HG03432 (cell line): ENCODE measurements around the gene LACC1.

ENCODE experiments used
- ATAC-seq: cut with Tn5 transposase; IDR thresholded peaks from one replicate; pipeline ENCODE4 v1.9.1; 2021; ENCODE audit warnings: mild to moderate bottlenecking, moderate library complexity; ENCODE audit not compliant: unreplicated experiment

Gene LACC1

GRCh38 chr13:43883631-43884030 lies 3.9 kb downstream of the LACC1 start:
- ATAC-seq, result no peak

- ATAC-seq, result no peak
These were observed 4.5 kb downstream of the LACC1 start for GRCh38 chr13:43884222-43884621.

GRCh38 chr13:43894438-43894837 lies 14.7 kb downstream of the LACC1 start:
- no peak for ATAC-seq

DNA sequence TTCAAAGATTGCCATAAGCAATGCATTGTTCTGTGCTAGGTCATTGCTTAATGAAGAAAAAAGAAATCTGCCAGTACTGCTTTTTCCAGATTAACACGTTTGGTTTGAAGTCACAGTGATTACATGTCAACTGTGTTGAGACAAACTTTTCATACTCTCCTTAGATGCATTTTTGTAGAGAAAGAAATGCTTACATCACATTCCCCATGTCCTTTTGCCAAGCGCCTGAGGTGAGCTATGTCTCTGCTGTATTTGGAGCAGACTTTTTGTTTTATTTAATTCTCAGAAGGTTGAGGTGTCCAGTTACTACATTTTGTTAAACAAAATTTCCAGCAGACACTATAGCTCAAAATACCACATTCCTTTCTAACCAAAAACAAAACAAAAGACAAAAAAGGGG lies 16.2 kb downstream of the LACC1 start:
- no peak for ATAC-seq

- no peak for ATAC-seq
These were observed 25.8 kb downstream of the LACC1 start for GRCh38 chr13:43905435-43906031.

DNA sequence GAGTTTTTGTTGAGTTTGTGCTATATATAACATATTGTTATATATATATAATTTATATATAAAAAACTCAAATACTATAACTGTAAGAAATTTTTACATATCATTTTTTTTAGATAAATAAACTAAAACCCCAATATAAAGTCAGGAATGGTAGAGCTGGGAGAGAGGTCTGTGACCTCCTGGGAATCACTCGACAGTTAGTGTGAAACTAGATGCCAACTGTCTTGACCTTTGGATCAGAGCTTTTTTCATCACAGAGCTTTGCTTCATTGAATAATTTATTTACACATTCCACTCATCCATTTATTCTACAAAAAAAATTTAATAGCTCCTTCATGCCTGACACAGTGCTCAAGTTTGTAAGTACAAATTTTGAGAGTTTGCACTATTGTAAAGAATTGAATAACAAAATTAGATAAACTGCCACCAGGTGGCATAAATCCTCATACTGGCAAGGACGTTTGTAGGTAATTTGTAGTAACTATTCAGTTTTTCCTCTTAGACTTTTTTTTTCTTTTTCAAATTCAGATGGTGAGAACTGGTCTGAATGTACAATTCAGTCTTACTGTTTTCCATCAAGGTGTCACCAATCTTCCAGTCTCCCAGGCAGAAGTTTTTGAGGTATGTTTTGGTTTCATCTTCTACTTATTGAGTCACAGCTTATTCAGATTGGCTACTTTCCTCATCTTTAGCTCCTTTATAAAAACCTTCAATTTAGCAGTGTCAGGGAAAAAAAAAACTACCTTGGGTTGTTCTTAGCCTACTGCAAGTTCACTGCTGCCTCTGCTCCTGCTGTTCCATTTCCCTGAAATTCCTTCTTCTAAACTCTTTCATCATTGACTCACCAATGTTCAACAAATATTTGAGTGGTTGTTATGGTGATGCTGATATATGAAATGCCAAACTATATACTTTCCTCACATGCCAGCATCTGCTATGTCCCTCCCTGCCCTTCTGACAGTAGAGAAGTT lies 28.7 kb downstream of the LACC1 start:
- no peak for ATAC-seq

DNA sequence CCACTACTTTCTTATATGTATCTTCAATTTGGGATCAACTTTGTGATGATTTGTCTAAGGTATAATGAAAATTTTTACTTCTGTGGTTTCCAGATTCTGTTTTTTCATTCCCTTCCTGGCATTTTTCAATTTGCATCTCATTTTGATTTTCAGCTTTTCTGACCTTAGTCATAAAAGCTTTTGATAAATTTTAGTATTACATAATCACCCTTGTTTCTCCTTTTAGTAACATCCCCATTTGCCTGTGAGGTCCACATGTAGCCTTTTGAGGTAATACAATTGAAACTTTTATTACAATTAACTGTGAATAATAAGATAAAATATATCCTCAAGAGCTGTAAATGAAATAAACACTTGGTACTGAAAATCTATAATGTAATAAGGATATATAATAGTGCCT lies 31.2 kb downstream of the LACC1 start:
- no peak for ATAC-seq

DNA sequence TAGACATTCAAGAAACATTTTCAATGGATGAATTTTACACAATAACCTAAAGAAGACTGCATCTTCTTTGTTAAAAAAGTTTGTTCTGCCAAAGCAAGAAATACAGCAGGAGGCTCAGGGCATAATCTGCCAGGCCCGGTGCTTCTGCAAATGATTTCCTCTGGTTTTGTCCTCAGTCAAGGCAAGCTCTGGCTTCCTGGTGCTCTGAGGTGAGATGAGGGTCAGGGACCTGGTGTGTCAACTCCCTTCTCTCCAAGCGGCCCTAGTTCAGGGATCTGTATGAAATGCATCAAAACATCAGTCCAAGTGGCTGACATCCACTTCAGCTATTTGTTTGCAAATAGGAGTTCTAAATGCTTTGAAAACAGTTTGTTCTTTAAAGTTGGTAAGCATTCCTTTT lies 31.6 kb downstream of the LACC1 start:
- ATAC-seq, result no peak

- no peak for ATAC-seq
These were observed 32.2 kb downstream of the LACC1 start for GRCh38 chr13:43911871-43912270.

DNA sequence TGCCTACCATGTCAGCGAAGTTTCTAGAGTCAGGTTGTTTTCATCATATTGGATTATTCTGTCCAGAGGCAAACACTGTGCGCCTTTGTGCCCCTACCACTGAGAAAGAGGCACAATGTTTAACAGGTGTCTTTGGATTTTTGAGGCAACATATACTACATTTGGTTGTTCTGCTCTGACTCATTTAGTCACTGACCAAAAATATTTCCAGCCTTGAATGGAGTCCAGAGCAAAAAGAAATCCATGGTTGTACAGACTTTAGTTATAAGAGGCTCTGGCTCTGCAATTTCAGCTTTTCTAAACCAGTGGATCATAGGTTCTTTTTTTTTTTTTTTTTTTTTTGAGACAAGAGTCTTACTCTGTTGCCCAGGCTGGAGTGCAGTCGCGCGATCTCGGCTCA lies 35.7 kb downstream of the LACC1 start:
- ATAC-seq, result no peak

DNA sequence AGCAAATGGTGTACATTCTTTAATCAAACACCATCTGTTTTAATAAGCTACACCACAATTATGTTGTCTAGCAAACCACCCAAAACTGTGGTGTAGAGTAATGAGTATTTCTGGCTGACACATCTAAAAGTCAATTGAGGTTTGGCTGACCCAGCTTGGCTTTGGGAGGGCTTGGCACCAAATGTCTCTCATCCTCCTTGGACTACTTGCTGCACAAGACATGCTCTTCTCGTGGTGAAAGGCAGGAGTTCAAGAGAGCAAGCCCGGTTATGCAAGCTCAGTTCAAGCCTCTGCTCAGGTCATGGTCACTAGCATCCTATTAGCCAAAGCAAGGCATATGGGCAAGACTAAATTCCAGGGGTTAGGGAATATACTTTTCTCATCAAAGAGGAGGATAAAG lies 37.1 kb downstream of the LACC1 start:
- ATAC-seq, result no peak

DNA sequence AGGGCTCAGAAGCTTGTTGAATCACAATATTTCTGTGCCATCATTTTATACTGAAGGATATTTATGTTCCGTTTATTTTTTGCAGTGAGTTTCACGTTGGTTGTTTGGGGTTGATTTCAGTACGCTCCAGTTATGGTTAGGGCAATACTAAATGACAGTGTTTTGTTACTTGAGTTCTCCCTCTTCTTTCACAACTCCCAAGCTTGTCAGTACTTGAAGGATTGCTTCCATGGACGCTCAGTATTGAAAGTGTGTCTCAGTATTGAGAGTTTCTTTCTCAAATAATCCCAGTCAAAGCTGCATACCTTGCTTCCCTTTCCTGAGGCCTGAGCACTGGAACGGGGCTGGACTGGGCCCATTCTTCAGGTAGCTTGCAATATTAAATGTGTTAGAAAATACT lies 38.9 kb downstream of the LACC1 start:
- ATAC-seq, result no peak

DNA sequence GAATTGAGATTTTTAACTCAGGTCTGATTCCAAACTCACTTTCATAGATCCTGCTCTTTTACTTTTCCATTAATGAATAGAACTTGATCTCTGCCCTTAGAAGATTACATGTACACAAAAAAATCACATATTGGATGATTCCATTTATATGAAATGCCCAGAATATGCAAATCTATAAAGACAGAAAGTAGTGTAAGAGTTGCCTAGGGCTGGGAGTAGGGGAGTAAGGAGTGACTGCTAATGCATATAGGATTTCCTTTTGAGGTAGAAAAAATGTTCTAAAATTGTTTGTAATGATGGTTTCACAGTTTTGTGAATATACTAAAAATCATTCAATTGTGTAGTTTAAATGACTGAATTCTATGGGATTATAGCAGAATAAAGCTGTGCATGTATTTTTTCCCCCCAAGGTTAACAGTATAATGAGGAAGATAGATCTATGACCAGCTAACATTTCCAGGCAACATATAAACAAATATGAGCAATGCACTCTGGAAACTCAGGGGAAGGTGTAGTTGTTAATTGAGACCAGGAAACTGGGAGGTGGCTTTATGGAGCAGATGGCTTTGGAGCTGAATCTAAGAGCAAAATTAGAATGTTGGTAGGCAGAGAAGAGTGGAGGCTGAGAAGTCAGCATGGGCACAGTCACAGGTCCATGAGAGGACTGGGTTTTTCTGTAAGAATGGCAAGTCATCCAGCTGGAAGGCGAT lies 41.4 kb downstream of the LACC1 start:
- ATAC-seq, result no peak

GRCh38 chr13:43924549-43925245 lies 45.0 kb downstream of the LACC1 start:
- peak; percentile 87 for ATAC-seq

GRCh38 chr13:43929947-43930346 lies 50.2 kb downstream of the LACC1 start:
- ATAC-seq, result no peak

DNA sequence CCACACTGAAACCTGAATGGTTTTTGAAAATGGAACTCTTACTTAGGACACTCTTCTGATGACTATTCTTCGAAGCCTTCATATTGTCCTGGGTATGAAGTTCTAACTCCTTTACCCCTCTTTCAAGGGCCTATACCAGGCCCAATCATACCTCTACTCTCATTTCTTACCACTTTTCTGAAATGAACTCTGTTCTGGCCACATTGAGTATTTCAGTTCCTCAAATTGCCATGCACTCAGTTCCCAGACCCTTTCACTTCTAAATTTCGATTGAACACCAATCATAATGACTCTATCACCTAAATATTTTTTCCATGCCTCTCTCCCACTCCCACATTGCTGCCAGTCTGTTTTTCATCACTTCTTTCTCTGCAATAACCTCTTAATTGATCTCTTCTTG lies 53.7 kb downstream of the LACC1 start:
- ATAC-seq, result peak; percentile 100

DNA sequence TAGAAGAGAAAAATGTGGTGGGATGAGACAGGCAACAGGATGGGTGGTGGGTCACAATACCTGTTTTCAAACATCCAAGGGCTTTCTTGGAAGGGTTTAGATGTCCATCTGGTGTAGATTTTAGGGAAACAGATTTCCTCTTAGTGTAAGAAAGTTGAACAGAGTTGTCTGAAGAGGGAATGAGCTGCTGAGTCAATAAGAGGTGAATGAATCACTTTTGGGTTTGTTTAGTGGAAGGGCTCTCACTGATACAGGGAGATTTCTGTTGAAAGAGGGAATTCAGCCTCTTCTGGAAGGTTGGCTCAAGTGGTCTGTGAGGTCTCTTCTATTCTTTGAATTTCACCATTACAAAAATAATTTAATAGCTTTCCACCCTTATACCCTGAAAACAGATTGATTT lies 54.6 kb downstream of the LACC1 start:
- ATAC-seq, result no peak

- ATAC-seq, result no peak
These were observed 56.2 kb downstream of the LACC1 start for GRCh38 chr13:43935878-43936277.

GRCh38 chr13:43936647-43937046 lies 56.9 kb downstream of the LACC1 start:
- no peak for ATAC-seq

DNA sequence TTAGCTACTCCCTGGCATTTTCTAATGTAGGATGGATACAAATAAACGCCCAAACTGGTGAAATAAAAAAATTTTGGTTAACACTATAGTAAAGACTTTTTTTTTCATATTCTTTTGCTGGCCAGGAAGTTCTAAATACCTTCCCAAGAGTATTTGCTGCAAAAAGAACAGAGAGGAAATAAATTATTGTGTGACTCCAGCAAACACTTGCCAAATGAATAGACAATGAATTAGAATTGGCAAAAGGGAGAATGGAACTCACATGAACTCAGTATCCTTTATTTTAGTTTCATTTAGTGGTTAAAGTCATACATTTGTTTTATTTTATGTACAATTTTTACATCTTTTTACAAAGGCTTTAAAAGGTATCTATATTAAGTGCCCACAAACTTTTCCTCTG lies 58.1 kb downstream of the LACC1 start:
- no peak for ATAC-seq

DNA sequence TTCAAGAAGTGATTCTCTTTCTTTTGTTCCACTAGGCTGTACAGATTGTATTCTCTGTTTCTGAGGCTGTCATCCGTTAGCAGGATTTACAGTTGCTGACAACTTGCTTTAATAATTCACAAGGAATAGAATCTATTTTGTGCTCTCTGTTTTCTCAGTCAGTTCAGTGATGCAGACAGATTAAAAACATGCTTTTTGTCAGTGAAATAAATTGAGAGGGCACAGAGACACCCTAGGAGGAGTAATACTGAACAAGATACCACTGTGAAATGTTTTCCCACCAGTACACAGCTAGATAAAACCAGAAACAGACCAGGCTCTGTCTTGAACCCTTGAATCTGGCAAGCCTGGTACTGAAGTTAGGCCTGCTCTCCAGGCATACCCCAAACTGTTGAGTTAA lies 58.7 kb downstream of the LACC1 start:
- ATAC-seq, result no peak
